Astrocyte of the spinal cord (primary cell): ENCODE measurements around the gene PTPRN2.
"Not testable (repeated sequence)": the region's sequence is repeated elsewhere in the genome, so short reads cannot be mapped to it uniquely, and the experiment has no call there.

Experiments
- DNase-seq: peaks from one replicate; pipeline ENCODE4 v3.0.0; 2011; ENCODE audit warnings: low read depth, low spot score
- H3K4me3 ChIP-seq: 2 replicates; pipeline ENCODE4 v1.5.1; 2011; ENCODE audit warnings: low read depth, mild to moderate bottlenecking, low read length, moderate library complexity
- in situ Hi-C: cut with HindIII; loops from 2 replicates; pipeline ENCODE4 v1.10.0; 2017; ENCODE audit warnings: low sequenced_read_pairs
- TF ChIP-seq, protein P1 (sequence below): IDR thresholded peaks from 2 replicates; pipeline ENCODE4 v1.5.1; 2012; ENCODE audit warnings: low read depth, mild to moderate bottlenecking, low read length, inconsistent platforms

The PTPRN2 gene

GRCh38 chr7:158428837-158429753 is 158.5 kb downstream of the PTPRN2 start:
- no peak for DNase-seq
- TF ChIP-seq, protein P1, sequence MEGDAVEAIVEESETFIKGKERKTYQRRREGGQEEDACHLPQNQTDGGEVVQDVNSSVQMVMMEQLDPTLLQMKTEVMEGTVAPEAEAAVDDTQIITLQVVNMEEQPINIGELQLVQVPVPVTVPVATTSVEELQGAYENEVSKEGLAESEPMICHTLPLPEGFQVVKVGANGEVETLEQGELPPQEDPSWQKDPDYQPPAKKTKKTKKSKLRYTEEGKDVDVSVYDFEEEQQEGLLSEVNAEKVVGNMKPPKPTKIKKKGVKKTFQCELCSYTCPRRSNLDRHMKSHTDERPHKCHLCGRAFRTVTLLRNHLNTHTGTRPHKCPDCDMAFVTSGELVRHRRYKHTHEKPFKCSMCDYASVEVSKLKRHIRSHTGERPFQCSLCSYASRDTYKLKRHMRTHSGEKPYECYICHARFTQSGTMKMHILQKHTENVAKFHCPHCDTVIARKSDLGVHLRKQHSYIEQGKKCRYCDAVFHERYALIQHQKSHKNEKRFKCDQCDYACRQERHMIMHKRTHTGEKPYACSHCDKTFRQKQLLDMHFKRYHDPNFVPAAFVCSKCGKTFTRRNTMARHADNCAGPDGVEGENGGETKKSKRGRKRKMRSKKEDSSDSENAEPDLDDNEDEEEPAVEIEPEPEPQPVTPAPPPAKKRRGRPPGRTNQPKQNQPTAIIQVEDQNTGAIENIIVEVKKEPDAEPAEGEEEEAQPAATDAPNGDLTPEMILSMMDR, result no peak
- no peak overlapping the region for H3K4me3 ChIP-seq
- in situ Hi-C loops, result no loop called here

- TF ChIP-seq, protein P1, result no peak
- in situ Hi-C loops, result no loop called here
- no peak for DNase-seq
- no peak overlapping the region for H3K4me3 ChIP-seq
Measured at GRCh38 chr7:158428131-158428836, 159.3 kb downstream of the PTPRN2 start.

DNA sequence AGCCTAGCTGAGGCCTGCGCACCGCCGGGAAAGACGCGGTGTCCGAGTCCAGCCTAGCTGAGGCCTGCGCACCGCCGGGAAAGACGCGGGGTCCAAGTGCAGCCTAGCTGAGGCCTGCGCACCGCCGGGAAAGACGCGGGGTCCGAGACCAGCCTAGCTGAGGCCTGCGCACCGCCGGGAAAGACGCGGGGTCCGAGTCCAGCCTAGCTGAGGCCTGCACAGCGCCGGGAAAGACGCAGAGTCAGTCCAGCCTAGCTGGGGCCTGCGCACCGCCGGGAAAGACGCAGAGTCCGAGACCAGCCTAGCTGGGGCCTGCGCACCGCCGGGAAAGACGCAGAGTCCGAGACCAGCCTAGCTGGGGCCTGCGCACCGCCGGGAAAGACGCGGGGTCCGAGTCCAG is 161.9 kb downstream of the PTPRN2 start:
- in situ Hi-C loops, DNase-seq, H3K4me3 ChIP-seq: not testable (repeated sequence)

DNA sequence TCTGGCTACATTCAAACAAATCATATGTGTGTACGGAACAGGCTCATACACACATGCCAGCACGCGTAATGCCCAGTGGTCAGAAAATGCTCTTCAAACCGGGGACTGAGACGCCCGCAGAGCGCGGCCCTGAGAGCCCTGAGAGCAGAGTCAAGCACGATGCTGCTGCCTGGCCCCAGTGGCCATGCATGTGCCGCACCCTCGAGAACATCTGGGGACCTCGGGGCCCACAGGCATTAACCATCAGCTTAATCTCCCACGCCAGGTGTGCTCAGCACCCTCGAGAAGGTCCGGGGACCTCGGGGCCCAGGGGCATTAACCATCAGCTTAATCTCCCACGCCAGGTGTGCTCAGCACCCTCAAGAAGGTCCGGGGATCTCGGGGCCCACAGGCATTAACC is 163.1 kb downstream of the PTPRN2 start:
- TF ChIP-seq, protein P1, result no peak
- H3K4me3 ChIP-seq, result no peak overlapping the region
- no peak for DNase-seq
- in situ Hi-C loops, result no loop called here

DNA sequence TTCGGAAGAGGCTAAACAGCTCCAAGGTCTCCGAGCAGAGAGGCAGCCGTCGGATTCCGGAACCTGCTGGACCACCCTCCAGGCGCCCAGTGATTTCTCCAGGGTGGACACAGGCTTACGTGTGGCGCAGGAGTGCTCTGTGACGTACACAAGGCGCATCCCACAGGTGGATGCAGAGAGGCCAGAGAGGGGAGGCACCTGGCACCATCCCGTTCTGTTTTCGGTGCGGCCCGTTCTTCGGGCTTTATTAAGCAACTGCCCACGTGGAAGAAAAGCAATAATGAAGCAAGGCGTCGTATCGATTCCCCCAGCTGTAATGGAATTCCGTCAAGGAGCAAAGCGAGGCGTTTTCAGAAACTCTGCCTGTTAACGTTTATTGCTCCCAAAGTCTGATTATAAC is 163.6 kb downstream of the PTPRN2 start:
- no peak overlapping the region for H3K4me3 ChIP-seq
- TF ChIP-seq, protein P1, result no peak
- in situ Hi-C loops, result no loop called here
- DNase-seq, result no peak

- in situ Hi-C loops, result no loop called here
- no peak overlapping the region for H3K4me3 ChIP-seq
- DNase-seq, result no peak
- TF ChIP-seq, protein P1, result no peak
Measured at GRCh38 chr7:158422887-158423560, 164.6 kb downstream of the PTPRN2 start.
